Measurements from ENCODE around the gene SLC38A10. TPM values are rescaled to one million over a fixed set of nuclear protein-coding genes. Genes with fewer than 3 reads are reported as not detected.

The SLC38A10 gene
- total RNA-seq, 1 experiment from 2014 or later = 43.8 TPM

GRCh38 chr17:81259058-81259605, 36.0 kb downstream of the SLC38A10 start:
- WGBS (ENCODE audit: extremely low coverage, insufficient read length, low lambda C conversion rate) = no CpG with 5 or more reads among the region's 23 CpGs
- Mint-ChIP-seq H3K9me3 (no peaks in the 10 kb centered on the region), H3K4me1 (peaks cover 8 to 9% of the 10 kb centered on the region in 2 experiments; a peak in 3 of 4 replicates), H3K36me3 (ENCODE audit: insufficient read depth in 1 of 3, low read depth in 3 of 3) (peaks cover 0 to 14% (median 11%) of the 10 kb centered on the region in 3 experiments; a peak in 4 of 7 replicates), H3K4me3 (no peak overlapping the region), H3K27ac (no peak overlapping the region), H3K27me3 (ENCODE audit: low read depth) (no peaks in the 10 kb centered on the region)
- Histone ChIP-seq H3K14ac (ENCODE audit: insufficient read depth, low read length) (no peak overlapping the region), H3K27me3 (ENCODE audit: insufficient read depth, low read length) (no peaks in the 10 kb centered on the region), H2BK5ac (ENCODE audit: insufficient read length, low read length) (no peak overlapping the region), H3K56ac (ENCODE audit: insufficient read length, low read depth, low read length) (no peak overlapping the region), H2BK15ac (ENCODE audit: low read depth, low read length) (no peak overlapping the region), H3K9ac (ENCODE audit: extremely low read depth, insufficient read length, low read length) (no peak overlapping the region), H3K4ac (ENCODE audit: low read depth, low read length) (no peak overlapping the region), H2AK5ac (ENCODE audit: insufficient read length, low read length) (no peak overlapping the region), H3K18ac (ENCODE audit: insufficient read length, low read depth, low read length) (no peak overlapping the region), H4K8ac (replicated peaks; ENCODE audit: insufficient read length, low read depth, low read length) (no peak overlapping the region), H2BK12ac (ENCODE audit: insufficient read length, low read depth, low read length) (no peak overlapping the region), H3K79me2 (ENCODE audit: insufficient read depth, low read length) (no peaks in the 10 kb centered on the region), H3T11ph (ENCODE audit: low read length) (no peak overlapping the region), H3K4me2 (ENCODE audit: insufficient read depth, insufficient read length, low read length) (no peak overlapping the region), H3K4me1 (ENCODE audit: insufficient read depth, low read length) (no peaks in the 10 kb centered on the region), H2BK120ac (ENCODE audit: low read depth, low read length, poor library complexity, severe bottlenecking) (no peak overlapping the region), H2BK20ac (ENCODE audit: low read depth, low read length, poor library complexity, severe bottlenecking) (no peak overlapping the region), H3K27ac (ENCODE audit: insufficient read length, low read depth, low read length) (no peak overlapping the region), H3K9me3 (ENCODE audit: control insufficient read depth, low read depth, low read length) (no peaks in the 10 kb centered on the region), H3K79me1 (ENCODE audit: insufficient read depth, low read depth, low read length, poor library complexity, severe bottlenecking) (no peaks in the 10 kb centered on the region), H4K5ac (ENCODE audit: insufficient read length, low read depth, low read length) (no peak overlapping the region), H4K91ac (ENCODE audit: insufficient read length, low read depth, low read length) (no peak overlapping the region), H4K20me1 (ENCODE audit: control insufficient read depth, insufficient read depth, insufficient read length) (no peaks in the 10 kb centered on the region), H2AFZ (ENCODE audit: low read length) (no peak overlapping the region), H3K23me2 (ENCODE audit: insufficient read length, low read depth, low read length, poor library complexity, severe bottlenecking) (no peaks in the 10 kb centered on the region), H3K23ac (ENCODE audit: insufficient read length, low read depth, low read length) (no peak overlapping the region)
- no peak for DNase-seq
- TF ChIP-seq, protein P1, sequence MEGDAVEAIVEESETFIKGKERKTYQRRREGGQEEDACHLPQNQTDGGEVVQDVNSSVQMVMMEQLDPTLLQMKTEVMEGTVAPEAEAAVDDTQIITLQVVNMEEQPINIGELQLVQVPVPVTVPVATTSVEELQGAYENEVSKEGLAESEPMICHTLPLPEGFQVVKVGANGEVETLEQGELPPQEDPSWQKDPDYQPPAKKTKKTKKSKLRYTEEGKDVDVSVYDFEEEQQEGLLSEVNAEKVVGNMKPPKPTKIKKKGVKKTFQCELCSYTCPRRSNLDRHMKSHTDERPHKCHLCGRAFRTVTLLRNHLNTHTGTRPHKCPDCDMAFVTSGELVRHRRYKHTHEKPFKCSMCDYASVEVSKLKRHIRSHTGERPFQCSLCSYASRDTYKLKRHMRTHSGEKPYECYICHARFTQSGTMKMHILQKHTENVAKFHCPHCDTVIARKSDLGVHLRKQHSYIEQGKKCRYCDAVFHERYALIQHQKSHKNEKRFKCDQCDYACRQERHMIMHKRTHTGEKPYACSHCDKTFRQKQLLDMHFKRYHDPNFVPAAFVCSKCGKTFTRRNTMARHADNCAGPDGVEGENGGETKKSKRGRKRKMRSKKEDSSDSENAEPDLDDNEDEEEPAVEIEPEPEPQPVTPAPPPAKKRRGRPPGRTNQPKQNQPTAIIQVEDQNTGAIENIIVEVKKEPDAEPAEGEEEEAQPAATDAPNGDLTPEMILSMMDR (conservative IDR thresholded peaks at IDR 0.05) = no peak

Data from H9 (cell line).